K562 (cell line): ENCODE measurements around the gene MED20. TPM values are rescaled to one million over a fixed set of nuclear protein-coding genes. Genes with fewer than 3 reads are reported as not detected.
A peak's percentile ranks its signal among the peaks of the same experiment; 100 is the strongest.

Experiments
- E4F1 ChIP-seq: fragments of 250-450 bp; sonication (Bioruptor Pico); IDR thresholded peaks from 2 replicates; pipeline ENCODE4 v1.5.0; 2021; ENCODE audit warnings: mild to moderate bottlenecking, borderline replicate concordance
- ETV1 ChIP-seq: fragments of 450-650 bp; conservative IDR thresholded peaks from 2 replicates; pipeline ENCODE4 v1.6.1; 2016; ENCODE audit warnings: missing genetic modification characterization, control low read depth, low read depth, missing compliant biosample characterization
- FOXO4 ChIP-seq: fragments of 450-650 bp; formaldehyde crosslinking; IDR thresholded peaks from 2 replicates; pipeline ENCODE4 v1.4.0; 2020; ENCODE audit warnings: mild to moderate bottlenecking, moderate library complexity
- HDAC1 ChIP-seq, 2 experiments: fragments of 450-650 bp; IDR thresholded peaks; 2 replicates each; pipeline ENCODE4 v1.6.1; 2016 to 2017; ENCODE audit warnings: inconsistent platforms in 1 of 2, mild to moderate bottlenecking in 1 of 2, moderate library complexity in 1 of 2
- HNRNPLL ChIP-seq: fragments of 200-400 bp; formaldehyde crosslinking; IDR thresholded peaks from 2 replicates; pipeline ENCODE4 v1.6.1; 2017; ENCODE audit warnings: low read length, low read depth, mild to moderate bottlenecking; ENCODE audit not compliant: poor library complexity, severe bottlenecking
- KLF6 ChIP-seq: fragments of 250-450 bp; sonication (Bioruptor Pico); IDR thresholded peaks from 2 replicates; pipeline ENCODE4 v1.4.0; 2020; ENCODE audit warnings: mild to moderate bottlenecking, moderate library complexity, borderline replicate concordance
- POLR2H ChIP-seq: IDR thresholded peaks from 2 replicates; pipeline ENCODE4 v1.6.1; 2016; ENCODE audit warnings: missing genetic modification characterization, low read depth, mild to moderate bottlenecking, control low read depth, missing compliant biosample characterization, moderate library complexity
- POLR3G ChIP-seq: IDR thresholded peaks from 2 replicates; pipeline ENCODE4 v1.6.1; 2011; ENCODE audit not compliant: insufficient read length, insufficient replicate concordance; ENCODE audit errors: extremely low read depth
- PRPF4 ChIP-seq: fragments of 200-400 bp; formaldehyde crosslinking; IDR thresholded peaks from one replicate; pipeline ENCODE4 v1.6.1; 2017; ENCODE audit warnings: low read length, low read depth, mild to moderate bottlenecking; ENCODE audit not compliant: insufficient read depth, poor library complexity, severe bottlenecking
- RFX7 ChIP-seq: fragments of 250-450 bp; sonication (Bioruptor Pico); IDR thresholded peaks from 2 replicates; pipeline ENCODE4 v1.5.1; 2021; ENCODE audit warnings: mild to moderate bottlenecking
- TFAM ChIP-seq: fragments of 250-450 bp; sonication (Bioruptor Pico); conservative IDR thresholded peaks from 2 replicates; pipeline ENCODE4 v1.5.0; 2021; ENCODE audit warnings: mild to moderate bottlenecking, moderate library complexity
- ZBTB1 ChIP-seq: sonication (generic); formaldehyde crosslinking; IDR thresholded peaks from 2 replicates; pipeline ENCODE4 v1.8.1; 2023; ENCODE audit warnings: missing genetic modification reagents, low read depth, mild to moderate bottlenecking, borderline replicate concordance
- ZNF318 ChIP-seq, 2 experiments: fragments of 450-650 bp; IDR thresholded peaks; 2 replicates each; pipeline ENCODE4 v1.6.1; 2016; ENCODE audit warnings: mild to moderate bottlenecking in 2 of 2, borderline replicate concordance in 1 of 2, low read depth in 1 of 2, moderate library complexity in 1 of 2
- ZNF780A ChIP-seq: fragments of 250-450 bp; sonication (Bioruptor Pico); IDR thresholded peaks from 2 replicates; pipeline ENCODE4 v1.5.0; 2021; ENCODE audit warnings: mild to moderate bottlenecking
- polyA plus RNA-seq, 8 experiments: library from polyadenylated mRNA; depleted of rRNA in 4 of 8; stranded (reverse) in 5 of 8; unstranded in 3 of 8; fragments of >200 nt; fragmentation: Nextera tagmentation in 2 of 8; fragmentation: Illumina TruSeq in 1 of 8; extraction: Ambion mirVana in 2 of 8; extraction: Trizol in 1 of 8; gene quantifications; 2 replicates each; pipeline versions ENCODE4 v1.2.1 to v1.2.3, GENCODE V29; 2011 to 2014; ENCODE audit warnings: inconsistent platforms in 1 of 8, missing spikeins in 1 of 8
- total RNA-seq, 7 experiments: library from RNA; depleted of rRNA in 6 of 7; stranded (reverse); fragments of >200 nt in 6 of 7; fragmentation: Illumina TruSeq in 2 of 7; extraction: Trizol in 2 of 7; gene quantifications; 2 replicates each; pipeline versions ENCODE4 v1.2.1 to v1.2.3, GENCODE V29; 2011 to 2021; ENCODE audit warnings: low replicate concordance in 1 of 7

MED20 gene
- total and polyA plus RNA-seq, 9 of the 15 experiments (the other 6 are each of a cell fraction or from before 2014, with no cell fraction given): 27.3 to 80.9 (median 46.0) TPM

- TF ChIP-seq PRPF4 (no peak), E4F1 (CRISPR knock-in tag) (no peak), KLF6 (CRISPR knock-in tag) (no peak), FOXO4 (no peak), HNRNPLL (peak; percentile 82), POLR3G (no peak), POLR2H (no peak), TFAM (CRISPR knock-in tag) (no peak), ZNF318 (IDR thresholded peaks at IDR 0.05; ENCODE audit: borderline replicate concordance in 1 of 2, low read depth in 1 of 2) (no peak), ETV1 (no peak), ZBTB1 (no peak), RFX7 (CRISPR knock-in tag) (no peak), HDAC1 (IDR thresholded peaks at IDR 0.05) (no peak; a peak in 2 of 4 replicates), ZNF780A (CRISPR knock-in tag) (no peak)
Measured at GRCh38 chr6:41939848-41940758, 19.2 kb upstream of the MED20 start (continued).
